Mesenteric fat pad (tissue), 1 donor: ENCODE data around the gene RHAG. TPM values are rescaled to one million over a fixed set of nuclear protein-coding genes. Genes with fewer than 3 reads are reported as not detected.
"Not testable (repeated sequence)": the region's sequence is repeated elsewhere in the genome, so short reads cannot be mapped to it uniquely, and the experiment has no call there.

Experiments used
- DNase-seq: peaks from one replicate; pipeline ENCODE4 v3.0.0-alpha.2; 2020; ENCODE audit warnings: low spot score
- total RNA-seq: library from RNA; stranded (reverse); fragmentation: NEBNext Ultra II Directional; extraction: Animal tissue kit (Norgen Biotek cat#: 25700); gene quantifications from one replicate; pipeline ENCODE4 v1.2.1, GENCODE V29; 2021
- donor health status: DM: yes; HTN: yes; CAD: no.

The RHAG gene
- total RNA-seq, 1 donor from 2014 or later: not detected

- no peak for DNase-seq
Measured at GRCh38 chr6:49635978-49636712, 494 bp downstream of the RHAG start.

GRCh38 chr6:49635480-49635879, 1.2 kb downstream of the RHAG start:
- DNase-seq: no peak

GRCh38 chr6:49634836-49635218, 1.8 kb downstream of the RHAG start:
- DNase-seq: no peak

- no peak for DNase-seq
Measured at GRCh38 chr6:49634092-49634835, 2.4 kb downstream of the RHAG start.

GRCh38 chr6:49633541-49633940, 3.1 kb downstream of the RHAG start:
- DNase-seq: no peak

GRCh38 chr6:49632727-49633126, 3.9 kb downstream of the RHAG start:
- no peak for DNase-seq

GRCh38 chr6:49629485-49630088, 7.1 kb downstream of the RHAG start:
- DNase-seq: not testable (repeated sequence)

- no peak for DNase-seq
Measured at GRCh38 chr6:49626811-49627210, 9.8 kb downstream of the RHAG start.

- no peak for DNase-seq
Measured at GRCh38 chr6:49618257-49618656, 18.4 kb downstream of the RHAG start.

GRCh38 chr6:49614144-49614543, 22.5 kb downstream of the RHAG start:
- not testable (repeated sequence) for DNase-seq

GRCh38 chr6:49609285-49609684, 27.4 kb downstream of the RHAG start:
- no peak for DNase-seq

- not testable (repeated sequence) for DNase-seq
Measured at GRCh38 chr6:49608275-49608674, 28.4 kb downstream of the RHAG start.

GRCh38 chr6:49607391-49607982, 29.2 kb downstream of the RHAG start:
- DNase-seq: no peak

- DNase-seq: no peak
Measured at GRCh38 chr6:49606721-49607390, 29.8 kb downstream of the RHAG start.

GRCh38 chr6:49604080-49604479, 32.6 kb downstream of the RHAG start:
- DNase-seq: not testable (repeated sequence)

- DNase-seq: not testable (repeated sequence)
Measured at GRCh38 chr6:49587262-49587661, 49.4 kb downstream of the RHAG start.

- no peak for DNase-seq
Measured at GRCh38 chr6:49582529-49582928, 54.1 kb downstream of the RHAG start.

- no peak for DNase-seq
Measured at GRCh38 chr6:49579649-49580048, 57.0 kb downstream of the RHAG start.

GRCh38 chr6:49576618-49577017, 60.0 kb downstream of the RHAG start:
- DNase-seq: no peak

GRCh38 chr6:49570474-49571079, 66.1 kb downstream of the RHAG start:
- no peak for DNase-seq

GRCh38 chr6:49565855-49566254, 70.8 kb downstream of the RHAG start:
- no peak for DNase-seq
